ENCODE results near the gene PRND. TPM values are rescaled to one million over a fixed set of nuclear protein-coding genes. Genes with fewer than 3 reads are reported as not detected.

PRND gene
- total and polyA plus RNA-seq, 2 donors (not counting 3 experiments of a cell fraction or from before 2014, with no cell fraction given) = 0.18 TPM; not detected in 1

DNA sequence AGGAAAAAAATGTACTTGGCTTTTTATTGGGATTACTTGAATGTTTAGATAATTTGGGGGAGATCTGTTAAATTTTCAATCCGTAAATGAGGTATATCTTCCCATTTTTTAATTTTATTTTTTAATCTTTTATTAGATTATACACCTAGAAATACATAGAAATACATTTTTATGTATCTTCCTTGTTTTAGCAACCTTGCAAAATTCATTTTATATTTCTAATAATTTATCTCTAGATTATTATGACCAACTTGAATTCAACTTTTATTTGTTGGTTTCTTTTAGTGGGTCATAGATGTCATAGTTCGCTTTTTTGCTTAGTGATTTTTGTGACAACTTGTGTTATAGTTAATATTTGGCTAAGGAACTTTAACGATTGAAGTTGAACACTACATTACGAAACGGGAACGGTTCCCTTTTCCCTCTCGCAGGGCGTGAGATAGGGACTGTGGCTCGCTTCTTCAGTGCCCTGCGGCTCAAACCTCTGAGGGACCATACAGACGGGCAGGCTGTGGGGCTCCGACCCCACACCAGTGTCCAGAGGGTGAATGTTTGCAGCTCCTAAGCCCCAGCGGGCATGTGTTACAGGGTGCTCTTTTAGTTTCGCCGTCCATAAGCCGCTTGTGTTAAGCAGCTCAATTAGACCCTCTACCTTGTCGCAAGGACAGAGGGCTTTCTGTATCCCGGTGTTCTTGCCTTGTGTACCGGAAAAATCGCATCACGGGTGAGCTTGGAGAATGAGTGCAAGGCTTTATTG, 53.8 kb downstream of the PRND start:
- no peaks in the 10 kb centered on the region for H3K9me1 ChIP-seq (replicated peaks; ENCODE audit: control insufficient read depth, extremely low read depth, insufficient read depth, low read length)
- no peaks in the 10 kb centered on the region for H3K9me3 ChIP-seq (replicated peaks; ENCODE audit: control insufficient read depth, insufficient read depth, low read length)
- no peak for TF ChIP-seq GATA2 (IDR thresholded peaks at IDR 0.05; ENCODE audit: insufficient read depth, insufficient read length, low read depth, low read length)
- TF ChIP-seq POLR2AphosphoS5 (IDR thresholded peaks at IDR 0.05; ENCODE audit: insufficient read depth, low read depth, low read length) = no peak
- TF ChIP-seq FOS (IDR thresholded peaks at IDR 0.05; ENCODE audit: borderline replicate concordance, insufficient read depth, low read length) = no peak
- no peak for TF ChIP-seq JUN (IDR thresholded peaks at IDR 0.05; ENCODE audit: borderline replicate concordance, insufficient read depth, insufficient read length, low read depth)
- TF ChIP-seq, protein P1, sequence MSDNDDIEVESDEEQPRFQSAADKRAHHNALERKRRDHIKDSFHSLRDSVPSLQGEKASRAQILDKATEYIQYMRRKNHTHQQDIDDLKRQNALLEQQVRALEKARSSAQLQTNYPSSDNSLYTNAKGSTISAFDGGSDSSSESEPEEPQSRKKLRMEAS (IDR thresholded peaks at IDR 0.05; ENCODE audit: insufficient read depth, insufficient read length) = no peak
- TF ChIP-seq, protein P2, sequence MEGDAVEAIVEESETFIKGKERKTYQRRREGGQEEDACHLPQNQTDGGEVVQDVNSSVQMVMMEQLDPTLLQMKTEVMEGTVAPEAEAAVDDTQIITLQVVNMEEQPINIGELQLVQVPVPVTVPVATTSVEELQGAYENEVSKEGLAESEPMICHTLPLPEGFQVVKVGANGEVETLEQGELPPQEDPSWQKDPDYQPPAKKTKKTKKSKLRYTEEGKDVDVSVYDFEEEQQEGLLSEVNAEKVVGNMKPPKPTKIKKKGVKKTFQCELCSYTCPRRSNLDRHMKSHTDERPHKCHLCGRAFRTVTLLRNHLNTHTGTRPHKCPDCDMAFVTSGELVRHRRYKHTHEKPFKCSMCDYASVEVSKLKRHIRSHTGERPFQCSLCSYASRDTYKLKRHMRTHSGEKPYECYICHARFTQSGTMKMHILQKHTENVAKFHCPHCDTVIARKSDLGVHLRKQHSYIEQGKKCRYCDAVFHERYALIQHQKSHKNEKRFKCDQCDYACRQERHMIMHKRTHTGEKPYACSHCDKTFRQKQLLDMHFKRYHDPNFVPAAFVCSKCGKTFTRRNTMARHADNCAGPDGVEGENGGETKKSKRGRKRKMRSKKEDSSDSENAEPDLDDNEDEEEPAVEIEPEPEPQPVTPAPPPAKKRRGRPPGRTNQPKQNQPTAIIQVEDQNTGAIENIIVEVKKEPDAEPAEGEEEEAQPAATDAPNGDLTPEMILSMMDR (IDR thresholded peaks at IDR 0.05; ENCODE audit: extremely low read depth in 1 of 2, insufficient read depth in 1 of 2, low read depth in 1 of 2, low read length in 2 of 2) = no peak
- no TSS peak for BruUV-seq (replicated peaks)
- DNase-seq (ENCODE audit: low read depth, low spot score) (no peak), FAIRE-seq (no peak)
- intact Hi-C loops (cut with micrococcal nuclease) (no loop called here), dilution Hi-C loops (cut with MboI; ENCODE audit: extremely low pct_ligation_motif_present, low sequenced_read_pairs) (no loop called here)
- no peaks in the 10 kb centered on the region for H3K4me1 ChIP-seq (ENCODE audit: control insufficient read depth, extremely low read depth, insufficient read depth, low read length)
- no peaks in the 10 kb centered on the region for H4K20me1 ChIP-seq (replicated peaks; ENCODE audit: control insufficient read depth, extremely low read depth, insufficient read depth, low read length)
- CTCF ChIA-PET = interaction anchor here (1.5 kb wide), 1 partner anchor 180 kb away, joined by 3 read pairs; no protein-coding TSS in a partner anchor
- no peak overlapping the region for H3K4me3 ChIP-seq (replicated peaks in 1 of 3; ENCODE audit: insufficient read depth in 1 of 3, low read depth in 1 of 3, low read length in 3 of 3)
- no peak overlapping the region for H3K27ac ChIP-seq (ENCODE audit: insufficient read depth, low read depth, low read length)
- H2AFZ ChIP-seq (ENCODE audit: low read depth, low read length) = no peak overlapping the region
- POLR2A ChIA-PET = no interaction called here
- H3K4me2 ChIP-seq (ENCODE audit: insufficient read depth, low read length) = no peak overlapping the region
- no peaks in the 10 kb centered on the region for H3K79me2 ChIP-seq (ENCODE audit: control insufficient read depth, insufficient read depth, low read length)
- H3K36me3 ChIP-seq (ENCODE audit: control insufficient read depth in 2 of 2, extremely low read depth in 1 of 2, insufficient read depth in 2 of 2, low read length in 2 of 2) = no peaks in the 10 kb centered on the region
- H3K9ac ChIP-seq (replicated peaks; ENCODE audit: extremely low read depth, insufficient read depth, low read length) = no peak overlapping the region
- H3K27me3 ChIP-seq (ENCODE audit: control insufficient read depth in 2 of 2, insufficient read depth in 2 of 2, low read length in 2 of 2) = peaks cover 0 to 9% of the 10 kb centered on the region in 2 experiments

Data from endothelial cell of umbilical vein (primary cell).